Ishikawa (cell line): ENCODE data around the gene GNAO1.

ENCODE experiments used
- CEBPB ChIP-seq: IDR thresholded peaks from 2 replicates; pipeline ENCODE4 v1.6.1; 2012
- CREB1 ChIP-seq: IDR thresholded peaks from 2 replicates; pipeline ENCODE4 v1.6.1; 2012; ENCODE audit warnings: low read depth
- EGR1 ChIP-seq: IDR thresholded peaks from 2 replicates; pipeline ENCODE4 v1.6.1; 2012
- EP300 ChIP-seq: IDR thresholded peaks from 2 replicates; pipeline ENCODE4 v1.6.1; 2012; ENCODE audit warnings: borderline replicate concordance
- MAX ChIP-seq: IDR thresholded peaks from 2 replicates; pipeline ENCODE4 v1.6.1; 2012
- RAD21 ChIP-seq: IDR thresholded peaks from 2 replicates; pipeline ENCODE4 v1.6.1; 2012; ENCODE audit warnings: low read depth
- TCF12 ChIP-seq: IDR thresholded peaks from 2 replicates; pipeline ENCODE4 v1.6.1; 2012; ENCODE audit warnings: low read depth
- TEAD4 ChIP-seq: IDR thresholded peaks from 2 replicates; pipeline ENCODE4 v1.6.1; 2012
- YY1 ChIP-seq: IDR thresholded peaks from 2 replicates; pipeline ENCODE4 v1.6.1; 2012; ENCODE audit warnings: low read depth
- ZBTB7A ChIP-seq: IDR thresholded peaks from 2 replicates; pipeline ENCODE4 v1.6.1; 2012; ENCODE audit warnings: low read depth

- TF ChIP-seq YY1 (no peak), RAD21 (no peak), TCF12 (0 out of 2 replicates have a peak, but pooled peaks have one; percentile 44), MAX (no peak; the same call in 1 of the 2 replicates), ZBTB7A (0 out of 2 replicates have a peak, but pooled peaks have one; percentile 14), CEBPB (no peak), TEAD4 (peak; percentile 49; the same call in 1 of the 2 replicates), CREB1 (no peak), EP300 (peak; percentile 29; the same call in 1 of the 2 replicates), EGR1 (no peak)
Measured at GRCh38 chr16:56300891-56301850, 109.9 kb downstream of the GNAO1 start.
